K562 treated with DMSO at 1 percent for 12 hours (cell line): Measurements from ENCODE around the gene ZNF692. TPM values are rescaled to one million over a fixed set of nuclear protein-coding genes. Genes with fewer than 3 reads are reported as not detected.

ENCODE experiments used
- total RNA-seq: library from RNA; unstranded; fragments of 300-600 nt; gene quantifications from 2 replicates; pipeline ENCODE4 v1.2.3, GENCODE V29; 2022; ENCODE audit not compliant: insufficient read depth

The ZNF692 gene, protein sequence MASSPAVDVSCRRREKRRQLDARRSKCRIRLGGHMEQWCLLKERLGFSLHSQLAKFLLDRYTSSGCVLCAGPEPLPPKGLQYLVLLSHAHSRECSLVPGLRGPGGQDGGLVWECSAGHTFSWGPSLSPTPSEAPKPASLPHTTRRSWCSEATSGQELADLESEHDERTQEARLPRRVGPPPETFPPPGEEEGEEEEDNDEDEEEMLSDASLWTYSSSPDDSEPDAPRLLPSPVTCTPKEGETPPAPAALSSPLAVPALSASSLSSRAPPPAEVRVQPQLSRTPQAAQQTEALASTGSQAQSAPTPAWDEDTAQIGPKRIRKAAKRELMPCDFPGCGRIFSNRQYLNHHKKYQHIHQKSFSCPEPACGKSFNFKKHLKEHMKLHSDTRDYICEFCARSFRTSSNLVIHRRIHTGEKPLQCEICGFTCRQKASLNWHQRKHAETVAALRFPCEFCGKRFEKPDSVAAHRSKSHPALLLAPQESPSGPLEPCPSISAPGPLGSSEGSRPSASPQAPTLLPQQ
- total RNA-seq: 31.6 and 43.2 TPM in 2 replicates

DNA sequence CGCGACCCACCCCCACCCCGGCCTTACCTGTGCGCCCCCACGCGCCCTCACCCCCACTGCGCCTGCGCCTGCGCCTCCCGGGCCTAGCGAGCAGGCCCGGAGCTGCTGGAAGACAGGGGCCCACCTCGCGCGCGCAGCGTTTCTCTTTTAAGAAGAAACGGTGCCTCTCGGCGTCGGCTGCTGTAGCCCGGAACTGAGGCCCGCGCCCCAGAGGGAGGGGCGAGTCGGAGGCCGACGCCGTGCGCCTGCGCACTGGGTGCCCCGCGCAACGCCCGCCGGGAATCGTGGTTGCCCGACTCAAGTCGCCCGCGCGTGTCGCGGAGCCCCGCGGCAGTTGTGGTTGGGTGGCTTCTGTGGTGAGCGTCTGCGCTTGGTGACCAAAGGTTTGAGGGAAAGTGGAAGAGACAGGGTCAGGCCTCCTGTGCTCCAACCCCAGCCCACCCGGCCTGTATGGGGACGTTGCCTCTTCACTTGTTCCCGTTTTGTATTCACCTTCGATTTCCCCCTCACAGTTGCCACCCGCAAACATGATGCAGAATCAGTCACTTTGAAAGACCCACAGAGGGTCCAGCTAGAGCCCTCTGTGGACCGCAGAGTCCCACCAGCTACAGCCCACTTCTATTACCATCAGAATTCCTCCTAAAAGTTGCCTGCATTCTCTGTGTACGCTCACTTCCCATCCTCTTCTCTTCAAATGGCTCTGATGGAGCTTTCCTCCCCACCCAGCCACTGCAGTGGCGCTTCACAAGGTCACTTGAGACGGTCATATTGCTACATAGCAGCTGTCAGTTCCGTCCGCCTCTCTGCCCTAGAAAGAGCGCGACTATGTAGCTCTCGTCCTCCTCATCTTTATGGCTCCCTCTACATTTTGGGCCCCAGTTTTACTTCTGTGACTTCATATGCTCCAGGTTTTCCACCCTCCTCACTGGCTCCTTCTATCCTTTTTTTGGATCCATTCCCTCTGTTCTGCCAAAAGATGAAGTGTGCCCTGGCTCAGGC, at the start of gene ZNF692:
ZNF692 (minus strand) TSS at position 195 of the 999 bp plus-strand sequence. CDS start 776 bp downstream, outside the sequence.

DNA sequence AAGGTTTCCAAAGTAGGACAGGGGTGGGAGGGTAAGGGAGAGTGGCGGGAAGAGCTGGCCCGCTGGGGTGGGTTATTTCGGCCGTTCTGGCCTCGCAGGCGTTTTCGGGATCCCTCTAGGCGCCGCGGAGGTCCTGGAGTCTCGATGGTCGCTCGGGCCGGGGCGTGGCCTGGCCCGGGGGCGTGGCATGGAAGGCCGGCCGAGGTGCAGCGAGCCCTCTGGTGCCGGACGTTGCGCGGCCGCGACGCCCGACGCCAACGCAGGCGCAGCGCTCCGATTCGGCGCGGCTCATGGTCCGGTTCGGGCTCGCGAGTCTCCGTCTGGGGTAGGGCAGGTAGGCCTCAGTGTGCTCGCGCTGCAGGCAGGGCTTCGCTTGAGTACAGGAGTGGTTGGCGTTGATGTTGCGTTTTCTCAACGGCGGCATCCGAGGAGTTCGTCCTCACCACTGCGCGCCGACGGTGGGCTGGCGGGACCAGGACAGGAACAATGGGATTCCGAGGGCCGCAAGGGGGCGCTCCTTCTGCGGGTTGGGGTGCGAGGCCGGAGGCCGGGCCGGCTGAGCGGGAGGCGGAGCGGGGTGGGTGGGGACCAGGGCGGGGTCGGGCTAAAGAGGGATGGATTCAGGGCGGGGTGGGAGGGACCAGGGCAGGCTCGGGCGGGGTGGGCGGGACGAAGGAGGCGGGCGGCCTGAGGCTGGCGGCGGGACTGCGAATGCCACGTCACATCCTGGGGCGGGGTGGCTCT, 47.3 kb upstream of the ZNF692 start, which contains the start of gene PGBD2:
PGBD2 (plus strand) TSS at position 227 of the 744 bp plus-strand sequence. CDS start 7,628 bp downstream, outside the sequence.

GRCh38 chr1:248837781-248838356, 21.0 kb downstream of the ZNF692 start, which contains the start of gene ZNF672:
ZNF672 (plus strand) TSS chr1:248838224; CDS start chr1:248847275, 9,051 bp downstream.

DNA sequence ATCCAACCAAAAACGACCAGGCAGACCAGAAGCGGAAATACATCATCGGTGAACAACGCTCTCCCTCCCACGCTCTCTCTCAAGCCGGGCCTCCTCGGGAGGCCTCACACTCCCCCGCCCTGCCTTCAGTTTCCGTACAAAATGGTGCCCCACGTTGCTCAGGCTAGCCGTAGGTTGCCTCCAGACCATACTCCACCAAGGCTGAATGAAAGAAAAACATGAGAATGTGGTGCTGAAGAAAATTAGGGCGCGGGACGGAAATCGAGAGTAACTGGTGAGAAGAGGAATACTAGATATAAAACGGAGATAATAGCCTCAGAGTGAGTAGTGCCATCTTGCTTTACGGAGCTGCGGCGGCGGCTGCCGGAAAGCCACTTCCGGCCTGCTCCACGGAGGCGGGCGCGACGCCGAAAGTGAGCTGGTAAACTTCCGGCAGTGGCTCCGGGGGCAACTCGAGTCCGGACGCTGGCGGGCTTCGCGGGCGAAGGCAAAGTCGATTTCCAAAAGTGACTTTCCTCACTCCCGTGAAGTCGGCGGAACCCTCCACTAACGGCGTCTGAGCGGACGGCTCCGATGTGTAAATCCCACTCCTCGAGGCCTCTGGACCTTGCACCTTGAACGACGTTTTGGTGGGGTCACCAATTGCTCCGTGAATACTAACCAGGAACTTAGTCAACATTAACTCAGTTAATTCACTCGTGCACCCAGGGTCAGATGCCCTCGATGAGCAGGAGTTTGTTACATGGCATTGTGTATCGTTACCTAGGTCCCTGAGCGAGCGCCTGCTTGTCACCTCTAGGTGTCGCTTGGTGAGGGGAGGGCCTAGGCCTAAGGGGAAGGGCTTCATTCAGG, 32.8 kb downstream of the ZNF692 start, which contains the start of gene SH3BP5L:
SH3BP5L (minus strand) TSS at position 7 of the 852 bp plus-strand sequence. CDS start 980 bp downstream, outside the sequence.

Other genes with a start within 250 kb of the ZNF692 start
- not detected in 2 replicates for gene OR2T11, start 224.0 kb downstream of the ZNF692 start, total RNA-seq
- gene OR2T35, start 213.8 kb downstream of the ZNF692 start, total RNA-seq: not detected in 2 replicates
- gene OR2T27, start 203.6 kb downstream of the ZNF692 start, total RNA-seq: not detected in 2 replicates
- gene OR14I1, start 156.3 kb downstream of the ZNF692 start, total RNA-seq: not detected in 2 replicates
- gene LYPD8, start 103.3 kb downstream of the ZNF692 start, total RNA-seq: 0.82 and 2.5 TPM in 2 replicates
- gene SH3BP5L, start 33.2 kb downstream of the ZNF692 start, total RNA-seq: 25.6 and 30.2 TPM in 2 replicates
- 53.8 and 75.6 TPM in 2 replicates for gene ZNF672, start 20.9 kb downstream of the ZNF692 start, total RNA-seq
- 6.7 and 16.3 TPM in 2 replicates for gene PGBD2, start 47.1 kb upstream of the ZNF692 start, total RNA-seq